Measurements from ENCODE around the gene RAB11FIP4.

RAB11FIP4 gene

DNA sequence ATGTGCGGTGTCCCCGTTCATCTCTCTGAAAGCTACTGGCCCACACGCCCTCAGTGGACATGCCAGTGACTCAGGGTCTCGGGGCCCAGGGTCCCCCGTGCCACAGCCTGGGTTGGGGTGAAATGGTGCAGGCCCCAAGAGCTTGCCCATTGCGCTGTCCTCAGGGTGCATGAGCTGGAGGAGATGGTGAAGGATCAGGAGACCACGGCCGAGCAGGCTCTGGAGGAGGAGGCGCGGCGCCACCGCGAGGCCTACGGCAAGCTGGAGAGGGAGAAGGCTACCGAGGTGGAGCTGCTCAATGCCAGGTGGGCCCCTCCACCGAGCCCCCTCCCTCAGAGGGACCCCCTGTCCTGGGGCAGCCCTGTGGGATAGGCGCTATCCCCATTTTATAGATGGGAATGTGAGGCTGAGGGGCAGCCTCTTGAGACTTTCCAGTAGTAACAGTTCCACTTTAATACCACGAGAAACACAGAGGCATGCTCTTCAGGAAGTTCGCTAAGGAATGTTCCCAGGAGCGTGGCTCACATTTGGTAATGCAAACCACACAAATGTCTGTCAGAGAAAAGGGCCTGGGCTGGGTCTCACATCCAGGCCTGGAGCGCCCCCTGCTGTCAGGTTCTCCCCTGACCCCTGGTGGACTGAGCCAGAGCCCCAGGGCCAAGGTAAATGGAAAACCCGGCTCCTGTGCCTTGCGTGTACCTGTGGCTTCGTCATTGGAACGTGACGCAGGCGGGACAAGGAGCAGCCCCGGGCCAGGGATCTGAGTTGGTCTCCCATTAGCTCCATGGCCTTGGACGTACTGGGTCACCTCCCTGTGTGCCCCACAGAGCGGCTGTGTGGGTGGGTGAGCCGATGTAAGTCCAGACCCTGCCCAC lies 133.7 kb downstream of the RAB11FIP4 start:
- peak; percentile 89 for DNase-seq (ENCODE audit: low spot score)

DNA sequence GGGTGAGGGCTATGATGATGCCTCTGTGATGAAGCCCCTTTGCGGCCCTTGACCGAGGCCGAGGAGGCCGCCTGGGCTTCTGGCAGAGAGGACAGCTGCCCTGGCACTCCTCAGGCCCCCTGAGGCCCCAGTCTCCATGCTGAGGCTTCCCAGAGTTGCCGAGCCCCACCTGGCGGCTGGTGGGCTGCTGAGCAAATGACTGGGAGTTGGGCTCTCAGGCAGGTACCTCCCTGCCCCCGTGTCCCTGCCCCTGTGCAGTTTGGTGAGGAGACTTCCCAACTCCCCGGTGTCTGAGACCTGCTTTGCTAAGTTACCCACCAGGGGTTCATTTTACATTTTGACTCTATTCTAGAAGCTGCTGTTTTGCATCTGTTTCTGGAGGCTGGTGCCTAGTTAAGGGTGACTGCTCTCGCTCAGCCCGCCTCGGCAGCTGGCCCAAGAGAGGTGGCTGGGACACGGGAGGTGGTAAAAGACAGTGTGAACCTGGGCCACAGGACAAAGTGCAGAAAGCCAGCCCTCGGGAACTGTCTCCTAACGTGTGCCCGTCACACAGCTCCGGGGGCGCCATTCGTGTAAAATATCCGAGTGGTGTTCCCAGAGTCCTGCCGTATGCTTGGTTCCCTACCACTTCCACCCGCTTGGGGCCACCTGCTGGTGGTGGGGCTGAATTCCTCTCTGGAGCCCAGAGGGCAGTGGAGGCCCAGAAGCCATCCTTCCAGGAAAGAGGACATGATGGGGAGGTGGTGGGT lies 134.5 kb downstream of the RAB11FIP4 start:
- peak; percentile 38 for DNase-seq (ENCODE audit: low spot score)

DNA sequence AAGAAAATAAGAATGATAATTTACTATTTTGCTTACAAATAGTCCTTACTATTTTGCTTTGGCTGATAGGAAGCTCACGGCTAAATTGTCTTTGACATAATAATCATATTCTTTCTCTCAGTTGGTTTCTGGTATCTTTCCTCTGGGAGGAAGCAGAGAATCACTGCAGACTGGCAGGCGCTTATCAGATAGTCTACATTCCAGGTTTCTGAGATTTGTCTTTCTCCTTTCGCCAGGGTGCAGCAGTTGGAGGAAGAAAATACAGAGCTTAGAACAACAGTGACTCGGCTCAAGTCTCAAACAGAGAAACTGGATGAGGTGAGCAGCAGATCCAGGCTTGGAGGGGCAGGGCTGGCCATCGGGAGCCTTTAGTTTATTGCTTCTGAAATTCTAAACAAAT lies 136.1 kb downstream of the RAB11FIP4 start:
- no peak for DNase-seq (ENCODE audit: low spot score)

DNA sequence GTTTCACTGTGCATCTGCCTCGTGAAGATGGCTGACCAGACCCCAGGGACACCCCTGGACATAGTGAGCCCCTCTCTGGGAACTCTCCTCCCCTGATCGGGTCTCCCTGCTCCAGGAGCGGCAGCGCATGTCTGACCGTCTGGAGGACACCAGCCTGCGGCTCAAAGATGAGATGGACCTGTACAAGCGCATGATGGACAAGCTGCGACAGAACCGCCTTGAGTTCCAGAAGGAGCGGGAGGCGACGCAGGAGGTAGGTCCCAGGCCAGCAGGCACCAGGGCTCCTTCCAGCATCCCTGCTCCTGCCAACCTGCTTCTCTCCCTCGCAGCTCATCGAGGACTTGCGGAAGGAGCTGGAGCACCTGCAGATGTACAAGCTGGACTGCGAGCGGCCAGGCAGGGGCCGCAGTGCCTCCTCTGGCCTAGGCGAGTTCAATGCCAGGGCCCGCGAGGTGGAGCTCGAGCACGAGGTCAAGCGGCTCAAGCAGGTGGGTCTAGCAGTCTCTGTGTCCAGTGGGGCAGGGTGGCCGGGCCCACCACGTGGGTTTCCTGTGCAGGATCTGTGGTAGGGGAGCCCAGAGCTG lies 136.9 kb downstream of the RAB11FIP4 start:
- DNase-seq (ENCODE audit: low spot score): no peak

DNA sequence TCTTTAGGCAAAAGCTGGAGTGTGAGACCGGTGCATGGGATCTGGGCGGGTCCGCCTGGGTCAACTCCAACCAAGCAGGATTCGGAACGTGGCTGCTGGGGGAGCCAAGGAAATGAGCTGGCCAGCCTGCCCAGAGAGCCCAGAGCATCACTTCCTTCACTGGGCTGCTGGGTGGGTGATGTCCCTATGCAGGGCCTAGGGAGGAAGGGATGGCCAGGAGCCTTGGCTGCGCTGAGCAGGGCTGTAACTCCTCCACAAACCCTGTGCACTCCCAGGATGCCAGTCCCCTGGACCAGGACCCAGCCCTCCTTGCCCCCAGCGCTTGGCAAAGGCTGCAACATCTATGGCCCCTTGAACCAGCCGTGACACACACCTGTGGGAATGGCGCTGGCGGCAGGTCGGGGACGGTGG lies 138.4 kb downstream of the RAB11FIP4 start:
- no peak for DNase-seq (ENCODE audit: low spot score)

DNA sequence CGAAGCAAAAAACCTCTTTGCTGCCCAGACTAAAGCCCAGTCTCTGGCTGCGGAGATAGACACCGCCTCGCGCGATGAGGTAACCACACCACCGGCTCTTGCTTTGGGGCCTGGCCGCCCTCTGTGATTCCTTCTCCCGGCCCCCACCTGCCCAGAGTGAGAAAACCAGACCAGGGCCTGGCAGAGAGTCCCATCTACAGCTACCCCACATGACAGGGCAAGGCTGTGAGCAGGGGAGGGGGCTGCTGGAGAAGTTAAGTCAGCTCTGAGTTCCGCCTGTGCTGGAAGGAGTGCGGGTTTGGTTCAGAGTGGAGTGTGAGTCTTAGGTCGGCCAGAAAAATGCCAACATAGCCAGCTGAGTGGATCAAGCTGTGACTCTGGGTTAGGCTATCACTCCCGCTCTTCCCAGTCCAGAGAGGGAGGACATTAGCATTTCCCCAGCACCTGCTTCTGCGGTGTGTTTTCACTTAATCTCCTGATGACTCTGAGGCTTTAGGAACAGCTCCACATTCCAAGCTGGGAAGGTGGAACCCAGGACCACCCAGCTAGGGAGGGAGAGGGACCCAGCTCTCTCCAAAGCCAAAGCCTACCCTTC lies 139.0 kb downstream of the RAB11FIP4 start:
- DNase-seq (ENCODE audit: low spot score): no peak

DNA sequence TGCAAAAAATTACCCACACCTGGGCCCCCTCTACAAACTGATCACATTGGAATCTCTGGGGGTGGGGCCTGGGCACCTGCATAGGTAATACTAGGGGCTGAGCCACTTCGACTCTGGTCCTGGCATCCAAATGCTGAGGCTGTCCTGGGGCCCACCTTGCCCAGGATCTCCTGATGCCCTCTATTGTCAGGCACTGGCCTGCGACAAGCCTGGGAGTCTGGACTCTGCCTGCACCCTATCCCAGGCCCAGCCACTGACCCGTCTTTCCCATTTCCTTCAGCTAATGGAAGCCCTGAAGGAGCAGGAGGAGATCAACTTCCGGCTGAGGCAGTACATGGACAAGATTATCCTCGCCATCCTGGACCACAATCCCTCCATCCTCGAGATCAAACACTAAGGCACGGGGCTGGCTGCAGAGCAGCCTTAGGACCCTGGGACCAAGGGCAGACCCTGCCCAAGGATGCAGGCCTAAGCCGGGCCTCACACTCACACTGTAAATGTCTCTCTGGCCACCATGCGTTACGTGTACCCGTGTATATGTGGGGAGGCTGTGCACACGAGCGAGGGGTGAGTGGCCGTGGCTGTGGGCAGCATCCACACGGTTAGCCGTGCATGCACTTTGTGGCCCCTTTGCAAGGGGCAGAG lies 140.0 kb downstream of the RAB11FIP4 start:
- no peak for DNase-seq (ENCODE audit: low spot score)

DNA sequence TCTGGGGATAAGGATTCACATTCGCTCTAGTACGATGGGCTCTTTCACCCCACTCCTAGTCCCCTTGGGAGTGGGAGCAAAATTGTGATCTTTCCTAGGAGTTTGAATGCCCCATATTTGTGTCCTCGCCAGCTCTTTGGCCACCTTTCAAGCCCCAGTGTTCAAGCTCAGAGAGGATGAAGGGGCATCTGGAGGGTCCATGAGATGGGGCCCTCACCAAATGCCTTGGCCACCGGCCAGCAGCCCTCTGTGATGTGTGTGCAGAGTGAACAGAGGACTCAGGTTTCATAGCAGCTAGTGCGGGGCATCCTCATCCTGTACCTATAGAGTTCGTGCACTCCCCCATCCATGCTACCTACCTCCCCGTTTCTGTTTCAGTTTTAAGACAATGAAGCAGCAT lies 140.6 kb downstream of the RAB11FIP4 start:
- no peak for DNase-seq (ENCODE audit: low spot score)

DNA sequence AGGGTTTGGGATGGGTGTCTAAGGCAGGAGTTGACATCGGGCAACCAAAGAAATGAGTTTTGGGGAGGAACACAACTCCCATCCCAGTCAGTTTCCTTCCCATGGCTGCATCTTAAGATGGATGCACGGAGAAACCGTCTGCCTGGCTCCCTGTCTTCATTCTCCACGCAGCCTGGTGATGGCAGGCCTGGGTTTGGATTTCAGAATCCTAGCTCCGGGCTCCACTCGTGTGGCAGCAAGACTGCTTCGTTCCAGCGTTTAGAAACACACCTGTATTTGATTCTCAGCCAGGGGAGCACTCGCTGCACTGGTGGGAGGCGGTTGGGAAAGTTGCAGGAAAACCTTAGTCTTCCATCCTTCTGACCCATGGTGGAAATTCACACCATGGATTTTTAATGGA lies 141.1 kb downstream of the RAB11FIP4 start:
- no peak for DNase-seq (ENCODE audit: low spot score)

DNA sequence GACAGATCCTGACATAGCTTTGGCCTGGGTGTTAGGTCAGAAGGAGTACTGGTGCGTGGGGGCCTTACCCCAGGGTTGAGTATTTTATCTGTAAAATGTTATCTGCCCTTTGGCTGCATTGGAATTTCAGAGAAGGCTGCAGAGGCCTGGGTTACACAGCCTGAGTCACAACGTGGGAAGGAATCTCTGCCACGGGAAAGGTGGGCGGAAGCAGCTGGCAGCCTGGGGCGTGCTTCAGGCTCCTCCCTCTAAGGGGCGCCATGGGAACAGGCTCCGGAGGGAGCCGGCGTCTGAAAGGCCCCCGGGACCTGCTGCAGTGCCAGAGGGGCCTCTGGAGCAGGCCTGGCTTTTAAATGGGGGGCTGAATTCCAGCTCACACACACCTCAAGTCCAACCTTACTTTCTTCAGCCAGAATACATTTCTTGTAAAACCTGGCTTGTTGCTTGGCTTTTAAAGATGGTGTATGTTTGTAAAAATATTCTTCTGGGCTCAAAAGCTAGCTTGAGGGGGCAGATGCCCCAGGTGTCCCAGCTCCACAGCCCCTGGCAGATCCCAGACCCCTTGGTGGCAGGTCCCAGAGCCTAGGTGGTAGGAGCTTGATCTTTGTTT lies 142.2 kb downstream of the RAB11FIP4 start:
- peak; percentile 83 for DNase-seq (ENCODE audit: low spot score)

DNA sequence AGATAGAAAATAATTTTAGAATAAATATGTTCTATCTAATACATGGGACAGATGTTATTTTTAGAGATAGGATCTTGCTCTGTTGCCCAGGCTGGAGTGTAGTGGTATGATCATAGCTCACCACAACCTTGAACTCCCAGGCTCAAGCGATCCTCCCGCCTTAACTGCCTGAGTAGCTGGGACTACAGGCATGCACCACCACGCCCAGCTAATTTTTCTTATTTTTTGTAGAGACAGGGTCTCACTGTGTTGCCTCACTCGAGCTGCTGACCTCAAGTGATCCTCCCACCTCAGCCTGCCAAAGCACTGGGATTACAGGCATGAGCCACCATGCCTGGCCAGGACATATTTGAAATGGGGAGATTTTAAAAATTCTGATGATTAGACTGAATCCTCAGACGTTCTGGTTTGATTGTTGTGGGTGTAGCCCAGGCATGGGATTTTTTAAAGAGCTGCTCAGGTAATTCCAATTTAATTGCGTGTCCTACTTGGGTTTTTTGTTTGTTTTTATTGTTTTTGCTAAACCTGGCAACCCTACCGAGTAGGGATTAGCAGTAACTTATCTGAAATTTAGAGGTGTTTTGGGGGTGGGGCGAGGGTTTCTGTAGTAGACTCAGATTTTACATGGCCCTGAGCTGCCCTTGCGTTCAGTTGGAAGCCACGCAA lies 142.9 kb downstream of the RAB11FIP4 start:
- DNase-seq (ENCODE audit: low spot score): no peak

DNA sequence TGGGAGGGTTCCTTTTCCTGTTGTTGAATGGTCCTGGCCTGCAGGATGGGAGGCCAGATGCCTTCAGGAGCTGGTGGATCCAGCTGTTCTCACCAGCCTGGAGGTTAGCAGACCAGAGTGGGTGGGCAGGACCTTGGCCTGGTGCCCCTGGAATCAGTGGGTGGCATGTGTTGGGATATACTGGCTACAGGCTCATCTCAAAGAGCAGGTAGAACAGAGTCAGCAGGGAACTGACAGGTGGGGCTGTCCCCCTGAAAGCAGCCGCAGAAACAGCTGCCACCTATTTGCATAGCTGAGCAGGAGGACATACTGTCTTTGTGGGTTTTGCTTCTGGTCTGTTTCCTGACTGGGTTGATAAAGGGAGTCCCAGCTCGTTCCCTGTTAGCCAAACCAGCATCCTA lies 144.1 kb downstream of the RAB11FIP4 start:
- DNase-seq (ENCODE audit: low spot score): no peak

DNA sequence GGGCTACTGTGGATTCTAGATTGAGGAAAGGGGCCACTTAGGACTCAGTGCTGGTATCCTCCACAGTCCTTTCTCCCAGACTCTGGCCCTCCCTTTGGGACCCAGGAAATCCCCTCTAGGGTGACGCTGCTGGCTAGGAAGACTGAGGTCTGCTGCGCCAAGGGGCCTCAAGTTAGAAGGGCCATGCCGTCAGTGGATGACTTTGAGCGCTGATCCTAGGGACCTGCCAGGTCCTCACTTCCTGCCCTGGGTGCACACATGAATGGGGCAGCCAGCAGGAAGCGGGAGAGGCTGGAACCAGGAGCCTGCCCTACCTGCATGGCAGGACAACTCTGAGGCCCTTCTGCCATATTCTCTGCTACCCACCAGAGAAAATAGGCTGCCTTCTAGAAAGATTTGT lies 145.0 kb downstream of the RAB11FIP4 start:
- no peak for DNase-seq (ENCODE audit: low spot score)

DNA sequence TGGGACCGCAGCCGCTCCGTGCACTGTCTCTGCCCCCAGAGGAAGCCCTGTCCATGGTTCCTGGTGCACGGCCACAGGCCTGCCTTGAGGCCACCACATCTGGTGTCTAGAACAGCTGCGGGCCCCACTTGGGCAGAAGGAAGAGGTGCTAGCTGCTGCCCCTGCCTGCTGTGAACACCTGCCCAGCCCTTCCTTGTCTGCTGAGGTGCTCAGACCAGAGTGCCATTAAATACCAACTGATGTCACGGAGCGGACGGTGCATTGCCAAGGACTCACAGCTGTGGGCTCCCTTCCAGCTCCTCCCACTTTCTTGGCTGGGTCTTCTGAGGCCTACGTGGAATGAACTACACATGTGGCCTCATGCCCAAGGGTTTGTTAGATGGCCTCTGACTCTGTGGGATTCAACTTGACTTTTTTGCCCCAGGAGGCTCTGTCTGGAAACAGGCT lies 146.1 kb downstream of the RAB11FIP4 start:
- peak; percentile 44 for DNase-seq (ENCODE audit: low spot score)

DNA sequence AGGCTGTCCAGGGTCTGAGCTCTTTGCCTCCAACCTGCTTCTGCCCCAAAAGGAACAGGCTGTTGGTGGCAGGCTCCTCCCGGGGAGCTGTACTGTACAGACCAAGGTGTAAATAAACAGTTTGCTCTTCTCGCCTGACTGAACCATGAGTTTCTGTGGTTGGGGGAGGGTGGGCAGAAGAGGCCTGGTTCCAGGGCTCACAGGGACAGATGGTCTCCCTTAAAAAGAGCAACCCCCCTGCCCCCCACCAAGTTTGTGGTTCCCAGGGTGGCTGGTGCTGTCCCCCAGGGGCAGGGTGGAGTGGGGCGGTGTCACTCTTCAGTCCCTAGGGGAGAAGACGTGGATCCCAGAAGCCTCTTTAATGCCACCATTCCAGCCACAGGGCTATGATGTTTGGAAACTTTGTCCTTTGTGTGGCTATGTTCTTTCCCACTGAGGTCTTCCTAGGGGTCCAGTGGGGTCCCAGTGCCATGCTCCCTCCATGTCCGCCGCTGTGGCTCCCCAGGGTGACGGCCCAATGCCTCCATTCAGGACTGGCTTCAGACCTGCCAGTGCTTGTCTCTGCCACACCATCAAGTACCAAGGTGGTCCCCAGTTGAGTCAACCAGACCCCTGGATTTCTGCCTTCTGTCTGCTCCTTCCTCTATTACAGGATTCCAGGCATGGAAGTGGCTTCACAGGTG lies 146.7 kb downstream of the RAB11FIP4 start:
- peak; percentile 45 for DNase-seq (ENCODE audit: low spot score)

DNA sequence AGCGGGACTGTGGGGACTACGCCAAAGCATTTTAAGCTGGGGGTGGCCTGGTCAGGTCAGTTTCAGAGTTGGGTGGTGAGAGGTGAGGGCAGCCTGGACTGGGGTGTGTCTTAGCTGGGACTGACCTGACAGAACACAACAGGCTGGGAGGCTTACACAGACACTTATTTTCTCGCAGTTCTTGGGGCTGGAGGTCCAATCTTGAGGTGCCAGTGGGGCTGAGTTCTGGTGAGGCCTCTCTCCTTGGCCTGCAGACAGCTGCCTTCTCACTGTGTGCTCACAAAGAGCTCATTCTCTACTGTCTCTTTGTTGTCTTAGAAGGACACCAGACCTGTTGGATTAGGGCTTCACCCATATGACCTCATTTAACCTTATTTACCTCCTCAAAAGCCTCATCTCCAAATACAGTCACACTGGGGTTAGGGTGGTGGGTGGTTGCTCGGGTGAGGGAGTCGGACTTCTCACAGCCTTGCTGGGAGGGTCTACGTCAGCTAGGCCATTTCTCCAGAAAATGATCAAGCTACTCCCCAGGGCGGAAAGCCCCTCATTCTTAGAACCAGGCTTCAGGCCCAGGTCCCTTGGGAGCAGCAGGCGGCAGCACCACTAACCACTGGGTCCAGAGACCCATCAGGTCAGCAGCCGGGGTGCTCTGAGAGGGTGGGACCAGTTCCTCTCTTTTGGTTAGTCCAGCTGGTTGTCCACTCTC lies 149.3 kb downstream of the RAB11FIP4 start:
- DNase-seq (ENCODE audit: low spot score): no peak

DNA sequence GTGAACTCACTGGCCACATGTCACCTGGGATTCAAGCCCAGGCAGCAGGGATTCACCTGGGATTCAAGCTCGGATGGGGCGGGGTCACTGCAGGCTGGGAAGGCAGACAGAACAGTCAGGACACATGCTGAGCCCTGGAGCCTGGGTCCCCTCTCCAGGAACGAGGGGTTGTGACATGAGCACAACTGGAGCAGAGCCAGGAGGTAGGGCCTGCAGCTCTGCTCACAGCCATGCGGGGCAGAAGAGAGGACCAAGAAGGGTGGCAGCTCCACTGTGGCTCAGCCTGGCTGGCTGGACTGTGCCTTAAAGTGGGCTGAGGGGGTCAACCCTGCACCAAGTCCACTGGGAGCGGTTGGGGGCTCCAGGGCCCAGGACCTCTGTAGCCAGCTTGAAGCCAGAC lies 150.1 kb downstream of the RAB11FIP4 start:
- DNase-seq (ENCODE audit: low spot score): no peak

DNA sequence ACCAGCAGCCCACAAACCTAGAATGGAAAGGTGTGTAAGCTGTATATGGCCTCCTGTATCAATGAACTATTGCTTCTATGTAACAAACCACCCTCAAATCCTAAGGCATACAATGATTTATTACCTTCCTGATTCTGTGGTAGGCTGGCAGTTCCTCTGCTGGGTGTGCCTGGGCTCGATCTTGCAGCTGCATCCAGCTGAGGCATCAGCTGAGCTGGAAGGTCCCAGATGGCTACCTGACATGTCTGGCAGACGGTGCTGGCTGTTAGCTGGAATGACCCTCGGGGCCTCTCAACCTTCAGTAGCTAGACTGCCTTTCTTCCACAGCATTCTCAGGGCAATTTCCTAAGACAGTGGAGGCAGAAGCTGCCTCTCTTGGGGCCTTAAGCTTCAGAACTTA lies 152.7 kb downstream of the RAB11FIP4 start:
- DNase-seq (ENCODE audit: low spot score): no peak

DNA sequence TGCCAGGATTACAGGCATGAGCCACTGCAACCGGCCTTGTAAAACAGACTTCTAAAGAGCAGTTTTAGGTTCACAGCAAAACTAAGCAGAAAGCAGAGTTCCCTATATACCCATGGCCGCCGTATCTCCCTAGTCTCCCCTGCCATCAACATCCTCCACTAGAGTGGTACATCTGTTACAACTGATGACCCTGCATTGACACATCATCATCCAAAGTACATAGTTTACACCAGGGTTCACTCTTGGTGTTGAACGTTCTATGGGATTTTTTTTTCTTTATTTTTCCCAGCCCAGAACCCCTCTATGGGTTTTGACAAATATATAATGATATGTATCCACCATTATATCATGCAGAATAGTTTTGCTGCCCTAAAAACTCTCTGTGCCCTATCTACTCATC lies 155.2 kb downstream of the RAB11FIP4 start:
- no peak for DNase-seq (ENCODE audit: low spot score)

DNA sequence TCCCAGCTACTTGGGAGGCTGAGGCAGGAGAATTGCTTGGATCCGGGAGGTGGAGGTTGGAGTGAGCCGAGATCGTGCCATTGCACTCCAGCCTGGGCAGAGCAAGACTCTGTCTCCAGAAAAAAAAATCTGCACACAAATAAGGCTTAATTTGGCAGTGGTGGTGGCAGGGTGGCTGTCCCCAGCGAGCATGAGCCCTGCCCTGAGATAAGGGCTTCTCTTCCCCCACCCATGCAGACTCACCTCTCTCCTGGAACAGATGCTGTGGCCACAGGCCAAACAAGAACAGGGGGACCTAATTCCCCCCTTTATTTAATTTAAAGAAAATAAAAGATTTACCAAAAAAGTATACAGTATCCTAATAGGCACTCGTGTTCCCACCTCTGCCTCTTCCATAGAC lies 157.2 kb downstream of the RAB11FIP4 start:
- DNase-seq (ENCODE audit: low spot score): no peak
